Measurements from ENCODE around the gene BATF3. TPM values are rescaled to one million over a fixed set of nuclear protein-coding genes. Genes with fewer than 3 reads are reported as not detected.
A peak's percentile ranks its signal among the peaks of the same experiment; 100 is the strongest.

Gene BATF3
- total and polyA plus RNA-seq, 2 of the 4 experiments (the other 2 are of a cell fraction), result 1.6 to 3.9 TPM

DNA sequence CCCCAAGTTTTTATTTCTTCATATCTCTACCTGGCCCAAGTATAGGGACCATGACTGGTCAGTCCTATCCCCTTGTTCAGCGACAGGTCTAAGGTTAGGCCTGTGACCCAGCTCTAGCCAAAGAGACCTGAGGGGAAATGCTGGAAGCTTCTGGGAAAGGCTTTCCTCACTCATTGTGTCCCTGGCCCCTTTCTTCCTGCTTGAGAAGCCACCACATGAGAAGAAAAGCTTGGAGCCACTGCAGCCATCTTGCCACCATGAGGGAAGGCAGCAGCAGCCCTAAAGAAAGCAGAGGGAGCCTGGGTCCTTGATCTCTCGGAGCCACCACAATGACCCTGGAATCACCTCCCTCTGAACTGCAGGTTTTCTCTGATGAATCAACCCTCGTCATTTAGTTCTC, 47.7 kb downstream of the BATF3 start:
- Histone ChIP-seq H4K91ac (ENCODE audit: insufficient read depth, low read depth, low read length) (peak overlapping the region; percentile 62), H3K4me1 (ENCODE audit: control insufficient read depth, insufficient read depth, low read length) (peaks cover 14% of the 10 kb centered on the region), H3K9ac (ENCODE audit: low read depth, low read length) (no peak overlapping the region), H3K79me1 (ENCODE audit: low read depth in 1 of 2, low read length in 2 of 2) (no peaks in the 10 kb centered on the region), H3K18ac (ENCODE audit: low read depth, low read length) (peak overlapping the region; percentile 62; the same call in 1 of the 2 replicates), H2AK5ac (ENCODE audit: low read depth, low read length) (peak overlapping the region; percentile 35; the same call in 1 of the 2 replicates), H2BK20ac (ENCODE audit: low read depth, low read length) (no peak overlapping the region), H2BK120ac (ENCODE audit: low read depth, low read length) (peak overlapping the region; percentile 43; the same call in 1 of the 2 replicates), H3K4me3 (ENCODE audit: insufficient read depth, low read depth, low read length) (no peak overlapping the region), H3K27me3 (ENCODE audit: control insufficient read depth, insufficient read depth, low read length) (no peaks in the 10 kb centered on the region), H3K14ac (replicated peaks; ENCODE audit: low read depth, low read length) (no peak overlapping the region), H3K27ac (ENCODE audit: insufficient read depth, low read length) (peak overlapping the region; percentile 51; the same call in 1 of the 2 replicates), H3K36me3 (ENCODE audit: control insufficient read depth, insufficient read depth, low read length) (no peaks in the 10 kb centered on the region), H3K9me3 (ENCODE audit: control insufficient read depth, insufficient read depth, low read length) (0 out of 2 replicates have a peak, but pooled peaks cover 2% of the 10 kb centered on the region), H3K56ac (ENCODE audit: extremely low read depth, insufficient read depth, low read length) (no peak overlapping the region), H3K23ac (ENCODE audit: low read depth, low read length) (no peak overlapping the region), H2AK9ac (replicated peaks; ENCODE audit: low read depth, low read length, poor library complexity) (peak overlapping the region; percentile 76), H4K8ac (ENCODE audit: low read depth in 2 of 2, low read length in 2 of 2) (peak overlapping the region; percentile 65 to 68; a peak in 3 of 4 replicates), H2BK15ac (ENCODE audit: low read depth, low read length) (peak overlapping the region; percentile 12; the same call in 2 of the 3 replicates), H3K4ac (ENCODE audit: low read depth, low read length) (peak overlapping the region; percentile 20; the same call in 1 of the 2 replicates), H2BK5ac (ENCODE audit: low read depth, low read length, poor library complexity, severe bottlenecking) (peak overlapping the region; percentile 69), H3K9me1 (ENCODE audit: insufficient read depth, low read length) (peaks cover 21% of the 10 kb centered on the region), H4K20me1 (ENCODE audit: insufficient read depth, low read length) (no peaks in the 10 kb centered on the region), H3K4me2 (ENCODE audit: low read depth, low read length) (no peak overlapping the region), H4K5ac (ENCODE audit: low read depth, low read length) (peak overlapping the region; percentile 8; the same call in 1 of the 2 replicates), H2AFZ (replicated peaks; ENCODE audit: low read length, poor library complexity) (peak overlapping the region; percentile 48)
- no CpG with 5 or more reads among the region's 3 CpGs for WGBS, 2 experiments (ENCODE audit: extremely low coverage in 2 of 2, insufficient read length in 1 of 2)
- intact Hi-C loops (cut with micrococcal nuclease), result no loop called here
- DNase-seq, result no peak
- TF ChIP-seq RFX5 (IDR thresholded peaks at IDR 0.05; ENCODE audit: low read depth, low read length), result no peak
- in situ Hi-C loops (cut with MboI; ENCODE audit: low sequenced_read_pairs), result loop anchor here (25.0 kb wide), 1 partner anchor 335 kb away; no protein-coding TSS in a partner anchor
- no TSS peak for BruUV-seq (replicated peaks)
- ChIA-PET POLR2A (ENCODE audit: unreplicated experiment) (no interaction called here), CTCF (interaction anchor here (1.0 to 1.3 kb wide), 2 partner anchors 13 to 130 kb away, joined by 3 to 4 read pairs; no protein-coding TSS in a partner anchor)
- dilution Hi-C loops (cut with HindIII; ENCODE audit: low sequenced_read_pairs, unreplicated experiment), result no loop called here
- no peak for ATAC-seq (ENCODE audit: low read depth)

Measured in IMR-90 (cell line).